ENCODE measurements around the gene NEMP2.

Gene NEMP2

GRCh38 chr2:190493095-190493494 lies 41.4 kb downstream of the NEMP2 start:
- Histone ChIP-seq H3K4me3 (ENCODE audit: low read depth, low read length) (no peak overlapping the region), H3K36me3 (ENCODE audit: control insufficient read depth in 1 of 2, insufficient read depth in 2 of 2, low read length in 2 of 2) (no peaks in the 10 kb centered on the region), H2BK5ac (ENCODE audit: low read depth, low read length, poor library complexity) (no peak overlapping the region), H3K4me2 (ENCODE audit: low read length) (no peak overlapping the region), H3K4ac (ENCODE audit: low read depth, low read length) (no peak overlapping the region), H3K9me3 (ENCODE audit: insufficient read depth, low read depth, low read length) (no peaks in the 10 kb centered on the region), H3K18ac (ENCODE audit: low read length) (no peak overlapping the region), H3K27me3 (ENCODE audit: insufficient read depth, low read length) (no peaks in the 10 kb centered on the region), H4K91ac (ENCODE audit: low read depth, low read length) (no peak overlapping the region), H3K4me1 (ENCODE audit: control insufficient read depth in 1 of 2, insufficient read depth in 2 of 2, low read length in 2 of 2) (peaks cover 0 to 6% of the 10 kb centered on the region in 2 experiments), H2AFZ (ENCODE audit: insufficient read depth, low read length, poor library complexity) (no peak overlapping the region), H4K12ac (ENCODE audit: low read depth, low read length) (no peak overlapping the region), H3K23ac (ENCODE audit: low read length) (no peak overlapping the region), H3K79me2 (ENCODE audit: control insufficient read depth, insufficient read depth, low read length, poor library complexity) (no peaks in the 10 kb centered on the region), H4K8ac (ENCODE audit: low read depth, low read length) (no peak overlapping the region), H2BK12ac (ENCODE audit: low read length) (no peak overlapping the region), H3K9ac (ENCODE audit: low read length) (no peak overlapping the region), H3K14ac (ENCODE audit: low read length) (no peak overlapping the region), H2BK120ac (ENCODE audit: insufficient read depth, low read length, poor library complexity) (no peak overlapping the region), H3K79me1 (ENCODE audit: low read length) (no peaks in the 10 kb centered on the region), H2AK5ac (ENCODE audit: low read length) (no peak overlapping the region), H3K27ac (ENCODE audit: low read depth, low read length) (no peak overlapping the region)
- DNase-seq = no peak
- WGBS (ENCODE audit: extremely low coverage, insufficient coverage, insufficient read length) = no CpG with 5 or more reads among the region's 2 CpGs

- H3K79me2 ChIP-seq (ENCODE audit: control insufficient read depth, insufficient read depth, low read length, poor library complexity) = no peaks in the 10 kb centered on the region
- H4K8ac ChIP-seq (ENCODE audit: low read depth, low read length) = no peak overlapping the region
- H4K12ac ChIP-seq (ENCODE audit: low read depth, low read length) = no peak overlapping the region
- H3K9me3 ChIP-seq (ENCODE audit: insufficient read depth, low read depth, low read length) = no peaks in the 10 kb centered on the region
- no peak overlapping the region for H4K91ac ChIP-seq (ENCODE audit: low read depth, low read length)
- H3K14ac ChIP-seq (ENCODE audit: low read length) = no peak overlapping the region
- H3K9ac ChIP-seq (ENCODE audit: low read length) = no peak overlapping the region
- H2BK12ac ChIP-seq (ENCODE audit: low read length) = no peak overlapping the region
- no peaks in the 10 kb centered on the region for H3K79me1 ChIP-seq (ENCODE audit: low read length)
- H3K36me3 ChIP-seq (ENCODE audit: control insufficient read depth in 1 of 2, insufficient read depth in 2 of 2, low read length in 2 of 2) = no peaks in the 10 kb centered on the region
- peaks cover 0 to 3% of the 10 kb centered on the region in 2 experiments for H3K4me1 ChIP-seq (ENCODE audit: control insufficient read depth in 1 of 2, insufficient read depth in 2 of 2, low read length in 2 of 2)
- H2AK5ac ChIP-seq (ENCODE audit: low read length) = no peak overlapping the region
- H3K23ac ChIP-seq (ENCODE audit: low read length) = no peak overlapping the region
- no peak overlapping the region for H3K18ac ChIP-seq (ENCODE audit: low read length)
- no peaks in the 10 kb centered on the region for H3K27me3 ChIP-seq (ENCODE audit: insufficient read depth, low read length)
- WGBS (ENCODE audit: extremely low coverage, insufficient coverage, insufficient read length) = no CpG with 5 or more reads among the region's 3 CpGs
- no peak overlapping the region for H3K4me2 ChIP-seq (ENCODE audit: low read length)
- no peak for DNase-seq
- no peak overlapping the region for H2BK120ac ChIP-seq (ENCODE audit: insufficient read depth, low read length, poor library complexity)
- H2BK5ac ChIP-seq (ENCODE audit: low read depth, low read length, poor library complexity) = no peak overlapping the region
- no peak overlapping the region for H3K4ac ChIP-seq (ENCODE audit: low read depth, low read length)
- H3K4me3 ChIP-seq (ENCODE audit: low read depth, low read length) = no peak overlapping the region
- no peak overlapping the region for H2AFZ ChIP-seq (ENCODE audit: insufficient read depth, low read length, poor library complexity)
- H3K27ac ChIP-seq (ENCODE audit: low read depth, low read length) = peak overlapping the region; percentile 47
These were observed 44.0 kb downstream of the NEMP2 start for GRCh38 chr2:190490502-190490901.

- no peaks in the 10 kb centered on the region for H3K9me3 ChIP-seq (ENCODE audit: insufficient read depth, low read depth, low read length)
These were observed 45.0 kb downstream of the NEMP2 start for GRCh38 chr2:190489475-190489874.

GRCh38 chr2:190488516-190489233 lies 45.8 kb downstream of the NEMP2 start:
- H3K36me3 ChIP-seq (ENCODE audit: control insufficient read depth in 1 of 2, insufficient read depth in 2 of 2, low read length in 2 of 2) = no peaks in the 10 kb centered on the region
- H3K4ac ChIP-seq (ENCODE audit: low read depth, low read length) = no peak overlapping the region
- H3K79me2 ChIP-seq (ENCODE audit: control insufficient read depth, insufficient read depth, low read length, poor library complexity) = no peaks in the 10 kb centered on the region
- H3K18ac ChIP-seq (ENCODE audit: low read length) = no peak overlapping the region
- no peak overlapping the region for H3K4me2 ChIP-seq (ENCODE audit: low read length)
- no peak overlapping the region for H3K4me3 ChIP-seq (ENCODE audit: low read depth, low read length)
- H3K23ac ChIP-seq (ENCODE audit: low read length) = no peak overlapping the region
- H3K14ac ChIP-seq (ENCODE audit: low read length) = no peak overlapping the region
- H2BK12ac ChIP-seq (ENCODE audit: low read length) = no peak overlapping the region
- H3K27ac ChIP-seq (ENCODE audit: low read depth, low read length) = no peak overlapping the region
- H2BK120ac ChIP-seq (ENCODE audit: insufficient read depth, low read length, poor library complexity) = no peak overlapping the region
- H3K9ac ChIP-seq (ENCODE audit: low read length) = no peak overlapping the region
- no peak overlapping the region for H4K8ac ChIP-seq (ENCODE audit: low read depth, low read length)
- H2AK5ac ChIP-seq (ENCODE audit: low read length) = no peak overlapping the region
- no peaks in the 10 kb centered on the region for H3K27me3 ChIP-seq (ENCODE audit: insufficient read depth, low read length)
- H3K79me1 ChIP-seq (ENCODE audit: low read length) = no peaks in the 10 kb centered on the region
- H3K4me1 ChIP-seq (ENCODE audit: control insufficient read depth in 1 of 2, insufficient read depth in 2 of 2, low read length in 2 of 2) = peaks cover 0 to 3% of the 10 kb centered on the region in 2 experiments
- no peak overlapping the region for H4K91ac ChIP-seq (ENCODE audit: low read depth, low read length)
- no peak overlapping the region for H2AFZ ChIP-seq (ENCODE audit: insufficient read depth, low read length, poor library complexity)
- H2BK5ac ChIP-seq (ENCODE audit: low read depth, low read length, poor library complexity) = no peak overlapping the region
- WGBS (ENCODE audit: extremely low coverage, insufficient coverage, insufficient read length) = no CpG with 5 or more reads among the region's 6 CpGs
- no peak for DNase-seq
- H3K9me3 ChIP-seq (ENCODE audit: insufficient read depth, low read depth, low read length) = no peaks in the 10 kb centered on the region
- no peak overlapping the region for H4K12ac ChIP-seq (ENCODE audit: low read depth, low read length)

More at GRCh38 chr2:190489475-190489874, 45.0 kb downstream of the NEMP2 start:
- H4K91ac ChIP-seq (ENCODE audit: low read depth, low read length) = no peak overlapping the region
- H3K27ac ChIP-seq (ENCODE audit: low read depth, low read length) = no peak overlapping the region
- peaks cover 0 to 3% of the 10 kb centered on the region in 2 experiments for H3K4me1 ChIP-seq (ENCODE audit: control insufficient read depth in 1 of 2, insufficient read depth in 2 of 2, low read length in 2 of 2)
- no peak overlapping the region for H2BK5ac ChIP-seq (ENCODE audit: low read depth, low read length, poor library complexity)
- H3K27me3 ChIP-seq (ENCODE audit: insufficient read depth, low read length) = no peaks in the 10 kb centered on the region
- no CpG with 5 or more reads among the region's 4 CpGs for WGBS (ENCODE audit: extremely low coverage, insufficient coverage, insufficient read length)
- no peaks in the 10 kb centered on the region for H3K79me1 ChIP-seq (ENCODE audit: low read length)
- no peaks in the 10 kb centered on the region for H3K36me3 ChIP-seq (ENCODE audit: control insufficient read depth in 1 of 2, insufficient read depth in 2 of 2, low read length in 2 of 2)
- H3K9ac ChIP-seq (ENCODE audit: low read length) = no peak overlapping the region
- H3K14ac ChIP-seq (ENCODE audit: low read length) = no peak overlapping the region
- H3K23ac ChIP-seq (ENCODE audit: low read length) = no peak overlapping the region
- no peak overlapping the region for H3K4me2 ChIP-seq (ENCODE audit: low read length)
- no peak overlapping the region for H4K12ac ChIP-seq (ENCODE audit: low read depth, low read length)
- no peak overlapping the region for H2BK120ac ChIP-seq (ENCODE audit: insufficient read depth, low read length, poor library complexity)
- no peak for DNase-seq
- no peak overlapping the region for H2AK5ac ChIP-seq (ENCODE audit: low read length)
- no peaks in the 10 kb centered on the region for H3K79me2 ChIP-seq (ENCODE audit: control insufficient read depth, insufficient read depth, low read length, poor library complexity)
- no peak overlapping the region for H3K4ac ChIP-seq (ENCODE audit: low read depth, low read length)
- H2AFZ ChIP-seq (ENCODE audit: insufficient read depth, low read length, poor library complexity) = no peak overlapping the region
- no peak overlapping the region for H4K8ac ChIP-seq (ENCODE audit: low read depth, low read length)
- no peak overlapping the region for H3K18ac ChIP-seq (ENCODE audit: low read length)
- no peak overlapping the region for H3K4me3 ChIP-seq (ENCODE audit: low read depth, low read length)
- no peak overlapping the region for H2BK12ac ChIP-seq (ENCODE audit: low read length)
